LNCAP (cell line): ENCODE measurements around the gene ASB14.

ENCODE experiments used
- CTCF ChIP-seq: fragments of 450-650 bp; IDR thresholded peaks from 2 replicates; pipeline ENCODE4 v1.5.1; 2017; ENCODE audit warnings: mild to moderate bottlenecking

ASB14 gene

GRCh38 chr3:57292159-57292896, at the start of gene ASB14:
TSS of gene ASB14 (minus strand) at chr3:57292685. CDS start at chr3:57292033, 652 bp downstream.
- TF ChIP-seq CTCF = no peak

GRCh38 chr3:57335283-57335938, 42.9 kb upstream of the ASB14 start:
- TF ChIP-seq CTCF = no peak

GRCh38 chr3:57331078-57331610, 38.7 kb upstream of the ASB14 start:
- TF ChIP-seq CTCF = no peak

- no peak for TF ChIP-seq CTCF
These were observed 21.7 kb upstream of the ASB14 start for GRCh38 chr3:57314204-57314603.

- no peak for TF ChIP-seq CTCF
These were observed 17.4 kb upstream of the ASB14 start for GRCh38 chr3:57309769-57310360.

GRCh38 chr3:57298041-57298440, 5.6 kb upstream of the ASB14 start:
- no peak for TF ChIP-seq CTCF

GRCh38 chr3:57292897-57293526, 527 bp upstream of the ASB14 start:
- no peak for TF ChIP-seq CTCF
